NCI-H446 (cell line): ENCODE data around the gene EIF3B.
"Not testable (repeated sequence)": the region's sequence is repeated elsewhere in the genome, so short reads cannot be mapped to it uniquely, and the experiment has no call there.

Experiments used
- DNase-seq, 2 experiments: peaks; one replicate each; lab custom pipeline; 2025; lab: John Stamatoyannopoulos, UW

Gene EIF3B

DNA sequence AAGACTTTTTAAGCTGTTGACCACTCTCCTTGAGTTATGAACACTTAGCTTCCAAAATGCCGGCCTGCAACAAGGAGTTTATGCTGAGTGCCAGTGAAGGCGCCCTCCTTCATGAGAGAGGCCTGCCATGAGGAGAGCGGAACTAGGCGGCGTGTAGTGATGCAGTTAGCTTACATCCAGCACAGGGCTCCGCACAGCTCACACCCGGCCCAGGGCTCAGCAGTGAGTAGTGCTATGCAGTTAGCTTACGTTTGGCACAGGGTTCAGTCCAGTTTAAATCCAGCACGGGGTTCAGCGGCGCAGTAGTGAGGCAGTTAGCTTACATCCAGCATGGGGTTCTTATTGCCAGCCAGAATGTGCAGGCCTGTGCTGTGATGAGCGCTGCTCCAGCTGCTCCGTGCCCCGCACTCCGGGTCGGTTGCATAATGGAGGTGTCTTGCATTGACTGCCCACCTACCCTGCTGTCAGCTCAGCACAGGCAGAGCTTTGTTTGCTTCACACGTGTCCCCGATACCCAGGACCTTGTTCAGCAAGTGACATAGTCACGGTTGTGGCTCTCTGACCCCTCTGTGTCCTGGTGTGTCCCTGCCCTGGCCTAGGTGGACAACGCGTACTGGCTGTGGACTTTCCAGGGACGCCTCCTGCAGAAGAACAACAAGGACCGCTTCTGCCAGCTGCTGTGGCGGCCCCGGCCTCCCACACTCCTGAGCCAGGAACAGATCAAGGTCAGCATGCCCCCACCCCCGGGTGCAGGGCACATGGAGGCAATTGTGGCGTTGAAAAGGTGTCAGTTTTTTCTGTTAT lies 21.9 kb downstream of the EIF3B start:
- no peak for DNase-seq

DNA sequence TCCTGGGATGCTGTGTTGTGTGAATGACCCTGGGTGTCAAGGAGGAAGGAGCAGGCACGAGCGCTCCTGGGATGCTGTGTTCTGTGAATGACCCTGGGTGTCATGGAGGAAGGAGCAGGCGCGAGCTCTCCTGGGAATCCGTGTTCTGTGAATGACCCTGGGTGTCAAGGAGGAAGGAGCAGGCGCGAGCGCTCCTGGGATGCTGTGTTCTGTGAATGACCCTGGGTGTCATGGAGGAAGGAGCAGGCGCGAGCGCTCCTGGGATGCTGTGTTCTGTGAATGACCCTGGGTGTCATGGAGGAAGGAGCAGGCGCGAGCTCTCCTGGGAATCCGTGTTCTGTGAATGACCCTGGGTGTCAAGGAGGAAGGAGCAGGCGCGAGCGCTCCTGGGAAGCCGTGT lies 22.9 kb downstream of the EIF3B start:
- DNase-seq = not testable (repeated sequence)

DNA sequence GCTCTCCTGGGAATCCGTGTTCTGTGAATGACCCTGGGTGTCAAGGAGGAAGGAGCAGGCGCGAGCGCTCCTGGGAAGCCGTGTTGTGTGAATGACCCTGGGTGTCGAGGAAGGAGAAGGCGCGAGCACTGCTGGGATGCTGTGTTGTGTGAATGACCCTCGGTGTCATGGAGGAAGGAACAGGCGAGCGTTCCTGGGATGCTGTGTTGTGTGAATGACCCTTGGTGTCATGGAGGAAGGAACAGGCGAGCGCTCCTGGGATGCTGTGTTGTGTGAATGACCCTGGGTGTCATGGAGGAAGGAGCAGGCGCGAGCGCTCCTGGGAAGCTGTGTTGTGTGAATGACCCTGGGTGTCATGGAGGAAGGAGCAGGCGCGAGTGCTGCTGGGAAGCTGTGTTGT lies 23.5 kb downstream of the EIF3B start:
- not testable (repeated sequence) for DNase-seq

DNA sequence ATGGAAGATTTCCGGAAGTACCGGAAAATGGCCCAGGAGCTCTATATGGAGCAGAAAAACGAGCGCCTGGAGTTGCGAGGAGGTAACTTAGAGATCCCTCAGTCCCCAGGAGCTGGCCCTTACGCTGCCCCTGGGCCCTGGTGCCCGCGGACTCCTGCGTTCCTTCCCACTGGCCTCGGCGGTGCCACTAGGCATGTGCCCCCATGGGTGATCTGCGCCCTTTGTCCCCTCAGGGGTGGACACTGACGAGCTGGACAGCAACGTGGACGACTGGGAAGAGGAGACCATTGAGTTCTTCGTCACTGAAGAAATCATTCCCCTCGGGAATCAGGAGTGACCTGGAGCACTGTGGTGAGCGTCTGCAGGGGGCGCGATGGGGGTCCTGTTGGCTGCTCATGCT lies 24.5 kb downstream of the EIF3B start:
- DNase-seq = no peak

DNA sequence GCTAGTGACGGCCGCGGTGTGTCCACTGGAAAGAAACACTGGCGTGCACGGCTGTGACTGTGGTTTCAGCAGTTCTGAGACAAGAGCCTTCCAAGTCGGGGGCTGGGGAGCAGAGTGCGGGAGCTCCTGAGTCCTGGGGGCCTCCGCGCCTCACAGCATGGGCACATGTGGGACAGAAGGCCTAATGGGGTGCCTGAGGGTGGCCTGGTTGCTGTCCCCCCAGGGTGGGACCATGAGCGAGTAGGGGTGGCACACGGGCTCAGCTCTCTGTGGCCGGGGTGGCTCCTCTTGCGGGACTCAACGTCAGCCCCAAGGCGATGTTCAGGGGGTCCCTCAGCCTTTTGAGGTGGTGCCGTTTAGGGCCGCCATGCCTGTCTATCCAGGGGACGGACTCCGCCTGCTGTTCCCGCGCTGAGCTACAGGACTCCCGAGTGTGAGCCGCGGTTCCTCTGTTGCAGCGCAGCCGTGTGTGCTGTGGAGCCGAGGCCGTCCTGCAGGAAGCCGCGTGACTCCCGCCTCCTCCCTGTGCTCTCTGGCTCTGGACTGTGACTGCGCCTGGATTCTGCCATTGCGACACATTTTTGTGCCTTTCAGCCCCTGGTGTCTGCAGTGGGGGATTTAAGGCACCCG lies 25.3 kb downstream of the EIF3B start:
- DNase-seq = no peak

DNA sequence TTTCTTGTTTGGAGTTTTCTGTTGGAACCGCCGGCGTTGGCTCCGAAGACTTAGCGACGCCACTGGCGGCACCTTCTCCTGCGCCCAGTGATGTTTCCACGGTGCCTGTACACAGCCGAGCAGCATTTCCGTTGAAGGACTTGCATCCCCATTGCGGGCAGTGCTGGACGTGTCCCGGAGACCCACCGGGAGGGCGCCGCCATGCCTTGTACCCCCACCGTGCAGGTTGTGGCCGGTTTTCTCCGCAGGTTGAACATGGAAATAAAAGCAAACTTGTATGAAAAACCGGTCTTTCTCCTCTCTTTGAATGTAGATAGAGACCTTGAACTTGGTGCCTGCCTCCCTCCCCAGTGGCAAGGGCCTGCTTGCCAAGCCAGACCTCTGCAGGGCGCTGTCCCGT lies 25.8 kb downstream of the EIF3B start:
- DNase-seq = no peak

DNA sequence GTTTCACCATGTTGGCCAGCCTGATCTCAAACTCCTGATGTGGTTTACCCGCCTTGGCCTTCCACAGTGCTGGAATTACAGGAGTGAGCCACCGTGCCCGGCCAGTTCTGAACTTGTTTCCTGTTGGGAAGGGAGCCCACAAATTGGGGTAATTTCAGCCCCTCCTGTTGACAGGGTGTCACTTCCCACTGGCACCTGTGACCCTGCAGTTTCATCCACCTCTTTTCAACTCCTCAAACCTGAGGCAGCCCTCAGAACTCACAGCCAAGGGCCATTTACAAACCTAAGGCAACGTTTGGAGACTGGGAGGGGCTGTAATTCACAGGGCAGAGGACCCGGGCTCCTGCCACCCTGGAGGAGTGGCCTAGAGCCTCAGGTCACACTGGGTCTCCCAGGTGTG lies 26.6 kb downstream of the EIF3B start:
- no peak for DNase-seq

DNA sequence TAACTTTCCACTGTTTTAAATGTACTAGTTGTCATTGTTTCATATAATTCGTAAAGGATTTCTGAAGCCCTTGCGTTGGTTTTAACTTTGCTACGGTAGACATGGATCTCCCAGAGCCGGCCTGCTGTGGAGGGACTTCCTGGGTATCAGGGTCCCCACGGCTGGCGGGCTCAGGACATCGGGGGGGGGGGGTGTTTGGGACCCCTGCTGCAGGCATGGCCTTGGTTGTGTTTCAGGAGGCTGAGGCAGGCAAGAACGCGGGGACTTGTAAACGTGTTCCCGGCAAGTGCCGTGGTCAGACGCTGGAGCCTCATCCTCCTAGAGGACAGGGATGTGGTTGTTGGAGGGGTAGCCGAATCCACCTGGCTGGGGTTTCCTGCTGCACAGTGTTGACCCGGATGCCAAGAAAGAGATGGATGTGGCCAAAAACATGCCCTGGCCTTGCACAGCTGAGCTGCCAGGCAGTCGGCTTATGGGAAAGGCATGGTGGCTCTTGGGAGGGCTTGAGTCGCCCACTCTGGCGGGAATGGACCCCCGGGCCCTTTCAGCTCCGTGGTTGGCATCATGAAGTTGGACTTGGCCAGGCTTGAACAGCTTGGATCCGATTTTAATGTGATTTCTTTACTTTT lies 27.4 kb downstream of the EIF3B start:
- no peak for DNase-seq

DNA sequence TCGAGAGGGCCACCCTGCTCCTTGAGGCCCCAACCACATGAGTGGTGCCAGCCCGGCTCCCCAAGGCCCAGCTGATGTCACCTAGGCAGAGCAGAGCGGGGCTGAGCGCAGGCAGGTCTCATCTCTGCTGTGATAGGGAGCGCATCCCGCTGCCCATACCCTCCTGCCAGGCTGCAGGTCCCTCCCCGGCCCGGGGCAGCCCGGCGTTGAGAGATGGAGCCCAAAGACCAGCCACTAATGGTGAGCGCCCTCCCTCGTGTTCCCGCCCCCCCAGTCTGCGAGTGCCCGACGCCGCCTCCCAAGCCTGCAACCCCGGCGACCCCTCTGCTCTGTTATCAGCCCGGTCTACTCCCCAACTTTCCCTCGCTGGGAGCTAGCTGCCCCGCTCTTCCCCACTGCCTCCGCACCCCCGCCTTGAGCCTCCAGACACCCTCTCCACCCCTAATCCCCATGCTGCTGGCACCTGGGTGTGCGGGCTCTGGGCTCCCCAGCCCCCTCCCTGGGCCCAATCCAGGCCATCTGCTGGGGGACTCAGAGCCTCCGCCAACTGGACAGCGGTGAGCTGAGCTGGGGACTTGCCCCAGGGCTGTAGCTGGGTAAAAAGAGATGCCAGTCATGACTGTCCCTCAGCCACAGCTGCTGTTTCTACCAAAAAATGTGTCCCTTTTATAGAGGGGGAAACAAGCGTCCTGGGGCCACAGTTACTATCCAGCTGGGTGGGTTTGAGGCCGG lies 29.1 kb downstream of the EIF3B start:
- no peak for DNase-seq

DNA sequence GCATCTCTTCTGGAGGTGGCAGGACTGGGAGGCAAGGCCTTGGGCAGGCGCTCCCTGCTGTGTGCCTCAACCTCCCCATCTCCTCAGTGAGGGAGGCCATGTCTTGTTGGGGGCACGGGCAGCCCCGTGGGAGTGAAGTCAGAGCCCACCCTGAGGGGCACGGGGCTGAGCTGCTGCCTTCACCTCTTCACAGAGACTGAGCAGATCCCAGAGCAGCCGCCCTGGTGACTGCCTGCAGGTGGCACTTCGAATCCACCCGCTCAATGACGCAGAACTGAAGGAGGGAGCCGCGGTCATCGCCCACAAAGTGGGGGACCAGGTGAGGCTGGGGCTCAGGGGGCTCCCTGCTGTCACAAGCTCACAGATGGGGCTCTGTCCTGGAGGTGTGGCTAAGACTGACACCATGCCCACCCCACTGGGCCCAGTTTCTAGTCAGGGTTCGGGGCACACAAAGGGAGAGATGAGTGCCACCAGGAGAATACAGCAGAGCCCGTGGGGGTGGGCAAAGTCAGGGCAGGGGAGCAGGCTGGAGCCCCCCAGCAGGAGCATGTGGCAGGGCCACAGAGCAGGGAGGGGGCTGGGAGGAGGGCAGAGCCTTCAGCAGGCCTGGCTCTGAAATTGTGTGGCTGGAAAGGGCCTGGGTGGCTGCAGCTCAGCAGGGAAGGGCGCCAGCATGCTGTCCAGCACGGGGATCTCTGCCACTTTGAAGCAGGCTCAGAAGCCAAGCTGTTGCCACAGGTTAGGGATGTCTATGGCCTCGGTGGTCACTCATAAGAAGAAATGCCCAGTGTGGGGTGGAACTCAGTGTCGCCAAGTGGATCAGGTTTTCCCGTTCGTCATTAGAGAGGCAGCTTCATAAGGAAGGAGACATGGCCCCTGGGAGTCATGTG lies 30.0 kb downstream of the EIF3B start:
- no peak for DNase-seq

DNA sequence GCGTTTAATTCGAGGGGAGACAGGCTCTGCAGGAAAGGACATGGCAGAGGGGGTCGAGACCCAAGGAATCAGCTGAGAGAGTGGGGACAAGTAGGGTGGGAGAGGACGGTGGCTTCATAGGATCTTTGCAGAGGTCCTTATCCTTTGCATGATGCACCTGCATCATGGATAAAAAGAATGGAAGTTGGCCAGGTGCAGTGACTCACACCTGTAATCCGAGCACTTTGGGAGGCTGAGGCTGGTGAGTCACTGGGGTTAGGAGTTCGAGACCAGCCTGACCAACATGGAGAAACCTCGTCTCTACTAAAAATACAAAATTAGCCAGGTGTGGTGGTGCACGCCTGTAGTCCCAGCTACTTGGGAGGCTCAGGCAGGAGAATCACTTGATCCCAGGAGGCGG lies 31.5 kb downstream of the EIF3B start:
- DNase-seq = not testable (repeated sequence)

DNA sequence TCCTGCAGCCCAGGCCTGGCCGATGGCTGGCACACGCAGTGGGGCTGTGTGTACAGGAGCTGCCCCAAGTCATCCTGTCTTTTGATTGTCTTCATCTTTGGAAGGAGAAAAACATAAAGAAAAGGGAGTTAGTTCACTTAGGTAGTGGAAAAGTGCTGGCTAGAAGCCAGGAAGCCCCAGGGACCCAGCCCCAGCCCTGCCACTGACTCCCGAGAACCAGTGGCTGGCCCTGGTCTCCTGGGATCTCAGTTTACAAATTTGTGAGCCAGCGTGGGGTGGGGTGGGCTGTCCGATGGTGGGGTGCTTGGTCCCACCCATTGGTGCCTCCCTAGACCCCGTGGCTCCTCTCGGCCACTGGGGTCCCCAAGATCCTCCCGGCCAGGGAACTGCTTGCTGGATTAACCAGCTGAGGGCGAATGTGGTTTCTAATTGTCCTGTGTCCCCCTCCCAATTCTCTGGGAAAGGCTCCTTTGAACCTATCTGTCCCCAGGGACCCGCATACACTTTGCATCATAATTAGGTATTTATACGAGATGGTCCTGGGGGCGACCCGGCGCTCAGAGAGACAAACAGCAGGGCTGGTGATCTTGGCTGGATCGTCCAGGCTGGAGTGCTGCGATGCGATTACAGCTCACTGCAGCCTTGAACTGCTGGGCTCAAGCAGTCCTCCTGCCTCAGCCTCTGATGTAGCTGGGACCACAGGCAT lies 32.5 kb downstream of the EIF3B start:
- no peak for DNase-seq

DNA sequence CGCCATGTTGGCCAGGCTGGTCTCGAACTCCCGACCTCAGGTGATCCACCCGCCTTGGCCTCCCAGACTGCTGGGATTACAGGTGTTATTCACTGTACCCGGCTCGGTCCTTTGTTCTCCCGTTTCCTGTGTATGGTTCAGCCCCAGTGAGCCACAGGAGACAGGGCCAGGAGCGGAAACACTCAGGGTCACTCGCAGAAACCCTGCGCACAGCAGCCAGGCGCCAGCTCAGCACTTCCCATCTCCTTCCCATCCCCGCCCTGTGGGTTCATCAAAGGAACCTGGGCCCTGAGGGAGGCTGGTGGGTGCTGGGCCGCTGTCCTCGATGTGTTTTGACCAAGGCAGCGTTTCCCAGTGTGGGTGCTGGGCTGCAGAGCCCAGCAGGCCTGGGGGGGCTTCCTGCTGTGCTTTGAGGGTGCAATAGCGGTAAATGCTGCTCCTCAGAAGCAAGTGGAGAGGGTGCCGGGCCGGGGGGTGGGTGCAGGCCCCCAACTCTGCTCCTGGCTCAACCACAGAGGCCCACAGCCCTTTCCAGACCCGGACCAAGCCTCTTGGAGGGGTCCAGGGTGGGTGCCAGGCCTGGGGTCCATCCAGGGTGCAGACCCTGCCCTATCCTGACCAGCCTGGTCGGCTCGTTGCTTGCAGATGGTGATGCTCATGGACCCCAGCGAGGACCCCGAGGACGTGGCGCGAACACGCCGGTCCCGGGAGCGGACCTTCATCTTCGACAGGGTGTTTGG lies 33.4 kb downstream of the EIF3B start:
- DNase-seq = no peak

DNA sequence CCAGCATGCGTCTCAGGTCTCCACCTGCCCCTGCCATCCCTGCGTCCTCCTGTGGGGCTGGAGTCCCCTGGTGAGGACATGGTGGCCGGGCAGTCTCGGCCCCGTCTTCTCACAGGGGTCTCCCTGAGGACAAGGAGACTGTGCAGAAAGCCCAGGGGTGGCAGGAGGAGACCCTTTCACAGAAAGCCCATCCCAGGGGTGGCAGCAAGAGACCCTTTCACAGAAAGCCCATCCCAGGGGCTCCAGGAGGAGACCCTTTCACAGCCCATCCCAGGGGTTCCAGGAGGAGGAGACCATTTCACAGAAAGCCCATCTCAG lies 34.0 kb downstream of the EIF3B start:
- DNase-seq = no peak

DNA sequence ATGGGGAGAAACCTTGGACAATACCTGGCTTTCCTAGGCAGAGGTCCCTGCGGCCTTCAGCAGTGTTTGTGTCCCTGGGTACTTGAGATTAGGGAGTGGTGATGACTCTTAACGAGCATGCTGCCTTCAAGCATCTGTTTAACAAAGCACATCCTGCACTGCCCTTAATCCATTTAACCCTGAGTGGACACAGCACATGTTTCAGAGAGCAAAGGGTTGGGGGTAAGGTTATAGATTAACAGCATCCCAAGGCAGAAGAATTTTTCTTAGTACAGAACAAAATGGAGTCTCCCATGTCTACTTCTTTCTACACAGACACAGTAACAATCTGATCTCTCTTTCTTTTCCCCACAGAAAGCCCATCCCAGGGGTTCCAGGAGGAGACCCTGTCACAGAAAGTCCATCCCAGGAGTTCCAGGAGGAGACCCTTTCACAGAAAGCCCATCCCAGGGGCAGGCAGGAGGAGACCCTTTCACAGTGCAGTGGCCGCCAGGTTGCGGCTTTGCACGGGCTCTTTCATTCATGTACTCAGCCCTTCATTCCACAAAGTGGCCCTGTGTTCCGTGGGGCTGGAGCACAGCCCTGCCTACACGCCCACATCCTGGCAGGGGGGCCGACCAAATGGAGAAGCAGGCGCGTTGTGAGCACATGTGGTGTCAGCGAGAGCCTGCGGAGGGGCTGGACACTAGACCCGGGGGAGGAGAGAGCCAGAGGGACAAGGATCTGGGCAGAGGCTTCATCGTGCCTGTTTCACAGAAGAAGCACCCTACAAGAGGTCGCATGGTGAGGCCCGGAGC lies 35.6 kb downstream of the EIF3B start:
- DNase-seq = not testable (repeated sequence)

DNA sequence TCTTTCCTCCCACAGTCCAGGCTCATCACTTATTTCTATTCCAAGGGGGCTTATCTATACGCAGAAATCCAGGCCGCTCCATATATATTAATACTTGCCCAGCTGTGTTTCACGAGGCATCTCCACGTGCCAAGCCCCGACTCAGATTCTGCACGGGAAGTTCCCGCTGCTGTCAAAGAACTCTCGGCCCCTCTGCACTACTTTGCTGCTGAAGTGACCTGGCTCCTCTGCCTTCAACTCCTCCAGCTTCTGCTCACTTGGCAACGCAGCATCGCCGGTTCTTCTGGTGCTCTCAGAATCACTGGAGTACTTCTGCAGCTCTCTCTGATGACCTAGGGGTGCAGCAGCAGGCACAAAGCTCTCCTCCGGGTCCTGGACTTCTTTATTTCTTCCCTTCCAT lies 39.1 kb downstream of the EIF3B start:
- DNase-seq = no peak

DNA sequence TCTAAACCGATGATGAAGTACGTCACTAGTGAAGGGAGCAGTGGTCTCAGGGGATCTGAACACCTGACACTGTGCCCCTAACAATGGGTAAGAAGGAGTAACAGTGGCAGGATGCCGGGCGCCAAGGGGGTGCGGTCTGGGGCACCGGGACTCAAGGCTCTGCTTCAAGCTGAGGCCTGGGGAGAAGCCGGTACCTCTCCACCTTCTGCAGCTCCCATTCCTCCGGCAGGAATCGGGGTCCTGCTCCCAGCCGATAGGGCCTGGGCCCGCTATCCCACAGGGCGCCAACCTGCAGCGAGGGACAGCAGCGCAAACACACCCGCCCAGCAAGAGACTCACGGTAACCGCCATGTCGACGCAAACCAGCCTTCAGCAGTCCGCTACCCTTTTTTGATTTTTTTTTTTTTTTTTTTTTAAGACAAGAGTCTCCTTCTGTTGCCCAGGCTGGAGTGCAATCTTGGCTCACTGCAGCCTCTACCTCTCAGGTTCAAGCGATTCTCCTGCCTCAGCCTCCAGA lies 40.0 kb downstream of the EIF3B start:
- no peak for DNase-seq

DNA sequence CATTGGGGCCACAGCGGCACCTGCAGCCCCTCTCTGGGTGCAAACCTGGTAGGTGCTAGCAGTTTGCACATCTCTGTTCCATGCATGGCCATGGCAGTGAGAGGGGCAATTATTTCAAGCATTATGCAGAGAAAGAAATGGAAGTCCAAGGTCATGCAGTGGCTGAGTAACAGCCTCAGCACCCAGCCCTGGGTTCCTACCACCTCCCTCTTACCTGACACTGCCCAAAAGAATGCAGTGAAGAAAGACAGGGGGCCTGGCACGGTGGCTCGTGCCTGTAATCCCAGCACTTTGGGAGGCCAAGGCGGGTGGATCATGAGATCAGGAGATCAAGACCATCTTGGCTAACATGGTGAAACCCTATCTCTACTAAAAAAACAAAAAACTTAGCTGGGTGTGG lies 43.9 kb downstream of the EIF3B start:
- DNase-seq = no peak

DNA sequence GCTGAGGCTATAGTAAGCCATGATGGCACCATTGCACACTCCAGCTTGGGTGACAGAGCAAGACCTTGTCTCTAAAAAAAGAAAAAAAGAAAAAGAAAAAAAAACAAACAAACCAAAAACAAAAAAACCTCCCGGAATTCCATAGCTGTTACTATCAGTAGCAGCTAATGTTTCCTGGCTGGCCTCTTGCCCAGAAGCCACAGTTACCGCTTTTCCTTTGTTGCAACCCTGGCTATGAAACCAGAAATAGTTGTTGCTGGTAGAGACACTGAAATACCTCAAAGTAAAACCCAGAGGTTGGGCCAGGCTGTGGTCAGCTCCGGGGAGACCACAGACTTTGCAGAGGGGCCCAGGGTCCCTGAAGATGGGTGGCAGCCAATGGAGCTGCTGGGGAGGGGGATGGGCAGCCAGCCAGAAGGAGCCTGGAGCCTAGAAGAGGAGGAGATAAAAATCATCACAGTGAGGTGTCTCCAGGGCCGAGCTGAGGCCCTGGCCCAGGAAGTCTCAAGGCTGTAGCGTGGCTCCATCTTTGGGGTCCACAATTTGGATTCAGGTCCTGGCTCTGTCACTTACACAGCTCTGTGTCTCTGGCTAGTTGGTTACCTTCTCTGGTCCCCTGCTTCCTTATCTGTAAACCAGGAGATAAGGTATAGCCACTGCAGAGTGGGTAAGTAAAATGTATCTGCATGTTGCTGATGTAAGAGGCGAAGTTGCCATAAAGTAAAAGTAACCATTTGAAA lies 45.4 kb downstream of the EIF3B start:
- peak in 1 of 2 experiments; percentile 64 for DNase-seq
